HEK293T (cell line): ENCODE measurements around the gene CACNA1E.

Experiments used
- BHLHE40 ChIP-seq: fragments of 450-650 bp; IDR thresholded peaks from 2 replicates; pipeline ENCODE4 v1.6.1; 2016; ENCODE audit warnings: mild to moderate bottlenecking, moderate library complexity, borderline replicate concordance
- CTBP1 ChIP-seq: fragments of 450-650 bp; IDR thresholded peaks from 2 replicates; pipeline ENCODE4 v1.6.1; 2016; ENCODE audit warnings: borderline replicate concordance
- FOXK2 ChIP-seq: fragments of 450-650 bp; IDR thresholded peaks from 2 replicates; pipeline ENCODE4 v1.6.1; 2016; ENCODE audit warnings: mild to moderate bottlenecking
- FOXM1 ChIP-seq: fragments of 450-650 bp; IDR thresholded peaks from 2 replicates; pipeline ENCODE4 v1.6.1; 2017; ENCODE audit warnings: mild to moderate bottlenecking, borderline replicate concordance
- HDGF ChIP-seq: fragments of 450-650 bp; IDR thresholded peaks from 2 replicates; pipeline ENCODE4 v1.6.1; 2017; ENCODE audit warnings: antibody characterized with exemption, borderline replicate concordance
- L3MBTL2 ChIP-seq: fragments of 450-650 bp; conservative IDR thresholded peaks from 2 replicates; pipeline ENCODE4 v1.6.1; 2016; ENCODE audit warnings: mild to moderate bottlenecking
- LEF1 ChIP-seq: fragments of 450-650 bp; IDR thresholded peaks from 2 replicates; pipeline ENCODE4 v1.6.1; 2017; ENCODE audit warnings: mild to moderate bottlenecking, borderline replicate concordance
- NFRKB ChIP-seq: fragments of 450-650 bp; IDR thresholded peaks from 2 replicates; pipeline ENCODE4 v1.6.1; 2016; ENCODE audit warnings: mild to moderate bottlenecking, moderate library complexity
- SP1 ChIP-seq: fragments of 450-650 bp; IDR thresholded peaks from 2 replicates; pipeline ENCODE4 v1.6.1; 2017
- SUZ12 ChIP-seq: fragments of 450-650 bp; IDR thresholded peaks from 2 replicates; pipeline ENCODE4 v1.6.1; 2016; ENCODE audit warnings: mild to moderate bottlenecking
- TARDBP ChIP-seq: fragments of 450-650 bp; IDR thresholded peaks from 2 replicates; pipeline ENCODE4 v1.6.1; 2016
- ZNF384 ChIP-seq: fragments of 450-650 bp; IDR thresholded peaks from 2 replicates; pipeline ENCODE4 v1.6.1; 2016
- TF ChIP-seq, protein P1 (sequence below): fragments of 450-650 bp; IDR thresholded peaks from 2 replicates; pipeline ENCODE4 v1.6.1; 2016

DNA sequence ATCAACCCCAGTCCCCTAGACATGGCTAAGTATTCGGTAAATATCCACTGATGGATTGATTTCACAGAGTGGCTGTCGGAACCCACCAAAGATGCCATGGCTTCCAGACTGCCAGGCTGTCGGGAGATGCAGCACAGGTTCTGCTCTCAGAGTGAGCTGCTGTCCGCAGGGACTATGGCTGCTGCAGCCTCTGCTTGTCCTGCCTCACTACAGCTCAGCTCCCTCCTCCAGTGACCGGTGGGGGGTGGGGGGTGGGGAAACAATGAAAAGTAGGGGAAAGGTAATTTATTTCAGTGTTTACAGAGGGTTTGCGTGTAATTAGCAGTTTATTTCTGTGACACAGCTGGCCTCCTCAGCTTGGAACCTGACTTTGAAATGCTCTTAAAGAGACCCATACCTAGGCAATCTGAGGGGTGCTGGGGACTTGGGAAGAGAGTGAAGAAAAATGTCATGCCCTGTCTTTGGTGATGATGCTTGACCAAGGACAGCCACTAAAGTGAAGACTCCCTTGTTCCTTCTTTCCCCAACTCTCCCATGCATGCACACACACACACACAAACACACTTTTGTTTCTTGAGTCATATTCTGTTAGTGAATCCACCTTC, 109.0 kb downstream of the CACNA1E start:
- TF ChIP-seq SP1 (no peak), BHLHE40 (no peak), FOXK2 (no peak), NFRKB (no peak), FOXM1 (no peak), ZNF384 (no peak), CTBP1 (no peak), L3MBTL2 (no peak), SUZ12 (no peak), HDGF (no peak), LEF1 (no peak), TARDBP (no peak)
- TF ChIP-seq, protein P1, sequence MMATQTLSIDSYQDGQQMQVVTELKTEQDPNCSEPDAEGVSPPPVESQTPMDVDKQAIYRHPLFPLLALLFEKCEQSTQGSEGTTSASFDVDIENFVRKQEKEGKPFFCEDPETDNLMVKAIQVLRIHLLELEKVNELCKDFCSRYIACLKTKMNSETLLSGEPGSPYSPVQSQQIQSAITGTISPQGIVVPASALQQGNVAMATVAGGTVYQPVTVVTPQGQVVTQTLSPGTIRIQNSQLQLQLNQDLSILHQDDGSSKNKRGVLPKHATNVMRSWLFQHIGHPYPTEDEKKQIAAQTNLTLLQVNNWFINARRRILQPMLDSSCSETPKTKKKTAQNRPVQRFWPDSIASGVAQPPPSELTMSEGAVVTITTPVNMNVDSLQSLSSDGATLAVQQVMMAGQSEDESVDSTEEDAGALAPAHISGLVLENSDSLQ, result no peak
